Erythroblast (primary cell): ENCODE measurements around the gene MYL12A.
A peak's percentile ranks its signal among the peaks of the same experiment; 100 is the strongest.

Experiments
- DNase-seq, 2 experiments: peaks; one replicate each; lab custom pipeline; 2025; lab: John Stamatoyannopoulos, UW
- GATA1 ChIP-seq: IDR thresholded peaks from 2 replicates; pipeline ENCODE4 v1.6.1; 2011; ENCODE audit warnings: low read depth, mild to moderate bottlenecking, control low read depth, low read length, moderate library complexity
- POLR2A ChIP-seq: IDR thresholded peaks from 2 replicates; pipeline ENCODE4 v1.6.1; 2011; ENCODE audit warnings: mild to moderate bottlenecking, low read length

The MYL12A gene

DNA sequence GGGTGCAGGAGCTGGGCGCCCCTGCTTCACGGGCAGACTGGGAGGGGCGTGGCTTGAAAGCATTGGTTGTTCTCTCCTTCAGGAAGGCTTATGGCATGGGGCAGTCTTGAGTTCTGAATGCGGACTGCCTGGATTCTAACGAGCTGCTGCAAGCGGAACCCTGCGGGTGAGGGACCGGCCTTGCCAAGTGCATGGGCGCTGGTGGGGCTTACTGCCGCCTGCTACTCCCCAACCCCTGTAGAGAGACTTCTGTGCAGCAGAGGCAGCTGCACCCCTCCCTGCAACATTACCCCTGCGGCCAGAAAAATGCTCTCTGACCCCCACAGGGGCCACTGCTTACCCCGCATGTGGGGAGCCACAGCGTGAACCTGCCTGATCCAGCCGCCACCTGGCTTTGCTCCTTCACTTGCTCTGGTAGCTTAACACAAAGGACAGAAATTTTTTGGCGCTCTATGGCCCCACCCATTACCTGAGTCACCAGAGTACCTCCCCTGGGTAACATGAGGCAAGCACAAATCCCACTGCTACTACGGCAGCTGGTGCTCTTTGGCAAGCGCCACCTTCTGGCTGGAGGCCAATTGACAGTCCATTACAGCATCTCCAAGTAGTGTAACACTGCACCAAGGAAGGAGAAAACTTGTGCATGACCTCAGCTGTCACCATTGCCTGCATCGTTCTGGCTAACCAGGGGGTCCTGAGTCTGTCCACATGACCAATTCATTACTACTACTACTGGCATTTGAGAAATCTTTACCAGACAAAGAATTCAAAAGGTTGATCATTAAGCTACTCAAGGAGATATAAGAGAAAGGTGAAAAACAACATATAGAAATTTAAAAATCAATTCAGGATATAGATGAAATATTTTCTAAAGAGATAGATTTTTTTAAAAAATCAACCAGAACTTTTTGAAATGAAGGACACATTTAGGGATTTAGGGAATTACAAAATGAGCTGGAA, 49.7 kb downstream of the MYL12A start:
- TF ChIP-seq POLR2A (peak; percentile 82), GATA1 (no peak)
- peak; percentile 95 for DNase-seq

DNA sequence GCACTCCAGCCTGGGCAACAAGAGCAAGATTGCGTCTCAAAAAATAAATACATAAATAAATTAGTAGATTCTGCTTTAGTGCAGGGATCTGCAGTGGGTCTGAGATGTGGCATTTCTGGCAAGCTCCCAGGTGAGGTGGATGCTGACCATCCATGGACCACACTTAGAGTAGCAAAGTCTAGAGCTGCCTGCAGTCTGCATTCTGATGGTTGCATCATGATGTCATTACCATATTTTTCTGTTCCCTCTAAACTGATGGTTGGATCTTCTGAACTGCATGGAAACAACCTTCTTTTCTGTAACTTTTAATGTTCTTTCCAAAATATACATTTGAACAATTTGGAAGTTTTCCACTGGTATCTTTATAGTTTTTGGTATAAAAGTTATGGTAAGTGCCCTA, 57.2 kb downstream of the MYL12A start:
- TF ChIP-seq POLR2A: no peak
- TF ChIP-seq GATA1: no peak
- no peak for DNase-seq

DNA sequence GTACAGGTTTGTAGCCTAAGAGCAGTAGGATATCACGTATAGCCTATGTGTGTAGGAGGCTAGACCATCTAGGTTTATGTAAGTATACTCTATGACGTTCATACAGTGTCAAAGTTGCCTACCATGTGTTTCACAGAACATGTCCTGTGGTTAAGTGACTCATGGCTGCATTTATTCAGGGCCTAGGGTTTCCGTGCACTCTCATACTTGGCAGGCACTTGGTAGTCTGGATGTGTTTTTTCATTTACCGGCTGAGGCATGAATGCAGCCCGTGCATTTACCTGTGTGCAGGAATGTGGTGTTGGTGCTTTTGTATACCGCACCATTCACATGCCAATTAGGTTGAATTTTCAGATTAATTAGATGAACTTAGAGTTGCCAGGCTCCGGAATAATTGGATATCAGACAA, 57.8 kb downstream of the MYL12A start:
- TF ChIP-seq POLR2A: no peak
- DNase-seq: no peak
